ENCODE data around the gene TAAR2. TPM values are rescaled to one million over a fixed set of nuclear protein-coding genes. Genes with fewer than 3 reads are reported as not detected.
"Not testable (repeated sequence)": the region's sequence is repeated elsewhere in the genome, so short reads cannot be mapped to it uniquely, and the experiment has no call there.

TAAR2 gene
- total RNA-seq (2014; rRNA removed; shearing (Covaris generic)): not detected in 2 replicates

DNA sequence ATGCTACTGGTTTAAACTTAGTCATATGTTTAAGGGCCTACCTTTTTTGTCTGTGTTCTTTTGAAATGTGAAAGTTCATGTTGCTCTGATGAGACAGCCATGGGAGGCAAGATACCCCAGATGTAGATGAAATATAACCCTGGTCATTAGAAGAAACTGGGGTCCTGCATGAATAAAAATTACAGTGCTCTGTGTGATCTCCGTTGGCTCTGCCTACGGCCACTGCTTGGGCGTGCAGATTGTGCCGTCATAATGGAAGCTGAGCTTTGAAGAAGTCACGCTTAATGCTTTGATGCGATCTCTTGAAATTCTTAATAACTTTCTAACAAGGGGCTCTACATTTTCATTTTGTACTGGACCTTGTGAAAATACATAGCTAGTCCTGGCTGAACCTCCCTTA, at the start of gene TAAR2:
Gene TAAR2, minus strand, starts transcription at position 101 of the 400 bp plus-strand sequence. Its CDS starts 0 bp downstream, at position 101.
- Histone ChIP-seq H3K36me3 (replicated peaks; ENCODE audit: control insufficient read depth, insufficient read depth, low read length) (no peaks in the 10 kb centered on the region), H3K4me3 (ENCODE audit: insufficient read depth, low read depth, low read length) (no peak within 1 kb of the TSS), H3K27me3 (ENCODE audit: control insufficient read depth, insufficient read depth, low read length) (no peaks in the 10 kb centered on the region)
- no peak for DNase-seq

- H3K4me3 ChIP-seq (ENCODE audit: insufficient read depth, low read depth, low read length): no peak overlapping the region
- DNase-seq: no peak
- no peaks in the 10 kb centered on the region for H3K36me3 ChIP-seq (replicated peaks; ENCODE audit: control insufficient read depth, insufficient read depth, low read length)
- no peaks in the 10 kb centered on the region for H3K27me3 ChIP-seq (ENCODE audit: control insufficient read depth, insufficient read depth, low read length)
These were observed 49.5 kb upstream of the TAAR2 start for GRCh38 chr6:132673376-132674094.

DNA sequence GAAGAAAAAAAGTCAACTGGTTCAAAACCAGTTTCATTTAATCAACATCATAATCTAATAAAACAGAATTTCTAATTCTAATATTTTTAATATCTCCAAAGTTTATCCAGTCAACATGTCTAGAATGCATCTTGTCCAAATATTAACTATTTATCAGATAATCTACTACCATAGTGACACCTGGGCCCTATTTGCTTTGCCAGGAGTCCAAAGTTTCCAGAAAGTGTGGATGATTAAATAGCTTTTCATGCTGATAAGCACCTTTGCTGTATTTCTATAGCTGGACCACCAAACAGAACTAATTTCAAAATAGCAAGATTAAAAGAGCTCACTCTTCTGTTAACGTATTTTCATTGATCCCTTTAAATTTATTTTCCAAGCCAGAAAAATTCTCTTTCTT, 47.2 kb upstream of the TAAR2 start:
- Histone ChIP-seq H3K27me3 (ENCODE audit: control insufficient read depth, insufficient read depth, low read length) (no peaks in the 10 kb centered on the region), H3K36me3 (replicated peaks; ENCODE audit: control insufficient read depth, insufficient read depth, low read length) (no peaks in the 10 kb centered on the region), H3K4me3 (ENCODE audit: insufficient read depth, low read depth, low read length) (no peak overlapping the region)
- no peak for DNase-seq

DNA sequence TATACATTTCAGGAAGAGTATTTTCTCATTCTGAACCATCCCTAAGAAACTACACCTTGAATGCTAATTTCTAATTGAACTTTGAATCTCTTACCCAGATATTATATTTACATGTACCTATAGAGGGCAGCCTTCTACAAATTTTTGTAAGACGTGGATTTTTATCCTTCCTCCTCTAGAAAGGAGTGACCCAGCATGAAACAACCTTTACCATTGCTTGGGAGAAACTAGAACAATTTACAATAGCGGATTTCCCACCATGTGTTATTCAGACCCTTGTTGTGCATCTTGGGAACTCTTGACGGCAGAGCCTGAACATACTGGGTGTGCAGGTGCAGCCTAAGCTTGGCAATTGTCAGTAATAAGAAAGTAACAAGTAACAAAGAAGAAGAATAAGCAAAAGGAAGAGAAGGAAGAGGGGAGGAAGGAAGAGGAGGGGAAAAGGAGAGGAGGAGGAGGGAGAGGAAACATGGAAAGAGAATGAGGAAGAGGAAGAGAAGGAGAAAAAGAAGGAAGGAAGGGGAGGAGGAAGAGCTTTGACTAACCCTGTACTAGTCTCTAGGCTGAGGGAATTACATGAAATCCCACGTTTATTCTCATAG, 45.7 kb upstream of the TAAR2 start:
- peak; percentile 16 for DNase-seq

DNA sequence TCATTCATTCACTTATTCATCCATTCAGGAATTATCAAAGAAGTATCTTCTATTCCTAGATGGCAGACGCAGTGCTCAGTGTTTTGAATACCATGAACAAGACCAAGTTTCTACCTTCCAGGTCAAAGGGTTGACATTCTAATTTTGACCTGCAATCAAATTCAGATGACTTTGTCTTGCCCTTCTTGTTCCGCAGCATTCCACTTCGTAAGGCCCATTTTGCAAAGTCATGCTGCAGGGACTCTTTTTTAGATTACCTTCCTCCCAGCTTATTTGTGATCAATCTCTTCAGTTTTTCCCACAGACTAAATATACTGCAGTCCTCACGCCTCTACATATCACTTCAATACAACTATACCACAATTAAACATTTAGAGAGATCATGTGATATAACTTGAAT, 42.0 kb upstream of the TAAR2 start:
- peak; percentile 6 for DNase-seq
- H3K36me3 ChIP-seq (replicated peaks; ENCODE audit: control insufficient read depth, insufficient read depth, low read length): no peaks in the 10 kb centered on the region
- no peaks in the 10 kb centered on the region for H3K27me3 ChIP-seq (ENCODE audit: control insufficient read depth, insufficient read depth, low read length)
- no peak overlapping the region for H3K4me3 ChIP-seq (ENCODE audit: insufficient read depth, low read depth, low read length)

More for the DNA sequence above, 45.7 kb upstream of the TAAR2 start:
- H3K36me3 ChIP-seq (replicated peaks; ENCODE audit: control insufficient read depth, insufficient read depth, low read length): no peaks in the 10 kb centered on the region
- no peak overlapping the region for H3K4me3 ChIP-seq (ENCODE audit: insufficient read depth, low read depth, low read length)
- H3K27me3 ChIP-seq (ENCODE audit: control insufficient read depth, insufficient read depth, low read length): no peaks in the 10 kb centered on the region

DNA sequence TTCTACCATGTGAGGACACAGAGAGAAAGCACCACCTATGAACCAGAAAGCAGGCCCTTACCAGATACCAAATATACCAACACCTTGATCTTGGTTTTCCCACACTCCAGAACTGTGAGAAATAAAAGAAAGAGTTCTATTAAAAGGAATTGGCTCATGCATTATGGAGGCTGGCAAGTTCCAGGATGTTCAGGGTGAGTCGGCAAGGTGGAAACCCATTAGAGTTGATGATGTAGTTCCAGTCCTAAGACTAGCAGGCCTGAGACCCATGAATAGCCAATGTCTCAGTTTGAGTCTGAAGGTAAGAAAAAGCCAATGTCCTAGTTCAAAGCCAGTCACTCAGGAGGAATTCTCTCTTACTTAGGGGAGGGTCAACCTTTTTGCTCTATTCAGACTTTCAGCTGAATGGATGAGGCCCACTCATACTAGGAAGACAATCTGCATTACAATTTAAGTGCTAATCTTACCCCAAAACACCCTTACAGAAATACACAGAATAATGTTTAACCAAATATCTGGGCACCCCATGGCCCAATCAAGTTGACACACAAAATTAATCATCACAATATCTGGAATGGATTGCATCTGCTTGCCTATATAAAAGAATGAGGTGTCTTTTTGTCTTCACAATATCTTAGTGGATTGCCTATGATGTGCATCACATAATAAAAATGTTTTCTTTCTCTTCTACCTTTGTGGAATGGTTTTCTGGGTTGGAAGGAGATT, 40.4 kb upstream of the TAAR2 start:
- H3K36me3 ChIP-seq (replicated peaks; ENCODE audit: control insufficient read depth, insufficient read depth, low read length): no peaks in the 10 kb centered on the region
- H3K27me3 ChIP-seq (ENCODE audit: control insufficient read depth, insufficient read depth, low read length): no peaks in the 10 kb centered on the region
- DNase-seq: no peak
- no peak overlapping the region for H3K4me3 ChIP-seq (ENCODE audit: insufficient read depth, low read depth, low read length)

DNA sequence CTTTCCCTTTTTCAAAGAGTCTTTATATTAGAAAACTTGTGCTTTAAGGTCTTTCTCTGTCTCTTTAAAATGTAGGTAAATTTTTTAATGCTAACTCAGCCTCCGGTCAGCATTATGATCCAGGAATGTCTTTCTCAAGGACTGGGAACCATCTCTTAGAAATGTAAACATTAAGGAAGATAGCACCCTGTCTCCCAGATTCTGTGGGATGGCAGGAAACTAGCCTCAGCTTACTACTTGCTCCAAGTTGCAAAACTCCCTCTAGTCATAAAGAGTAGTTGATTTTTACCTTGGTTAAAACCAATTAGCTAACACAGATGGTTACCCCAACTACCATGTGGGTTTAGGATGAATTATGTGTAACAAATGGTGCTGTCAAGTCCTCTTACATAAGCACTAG, 39.6 kb upstream of the TAAR2 start:
- DNase-seq: no peak
- H3K4me3 ChIP-seq (ENCODE audit: insufficient read depth, low read depth, low read length): no peak overlapping the region
- H3K36me3 ChIP-seq (replicated peaks; ENCODE audit: control insufficient read depth, insufficient read depth, low read length): no peaks in the 10 kb centered on the region
- H3K27me3 ChIP-seq (ENCODE audit: control insufficient read depth, insufficient read depth, low read length): no peaks in the 10 kb centered on the region

- no peaks in the 10 kb centered on the region for H3K36me3 ChIP-seq (replicated peaks; ENCODE audit: control insufficient read depth, insufficient read depth, low read length)
- no peaks in the 10 kb centered on the region for H3K27me3 ChIP-seq (ENCODE audit: control insufficient read depth, insufficient read depth, low read length)
- no peak overlapping the region for H3K4me3 ChIP-seq (ENCODE audit: insufficient read depth, low read depth, low read length)
- no peak for DNase-seq
These were observed 37.8 kb upstream of the TAAR2 start for GRCh38 chr6:132661906-132662305.

GRCh38 chr6:132659082-132659481, 35.0 kb upstream of the TAAR2 start, which contains the start of gene TAAR1:
Gene TAAR1, minus strand, starts transcription at chr6:132659182. Its CDS starts 13,179 bp downstream, at chr6:132646003.
- Histone ChIP-seq H3K27me3 (ENCODE audit: control insufficient read depth, insufficient read depth, low read length) (no peaks in the 10 kb centered on the region), H3K4me3 (ENCODE audit: insufficient read depth, low read depth, low read length) (no peak within 1 kb of the TSS), H3K36me3 (replicated peaks; ENCODE audit: control insufficient read depth, insufficient read depth, low read length) (no peaks in the 10 kb centered on the region)
- DNase-seq: no peak

- DNase-seq: no peak
- Histone ChIP-seq H3K4me3 (ENCODE audit: insufficient read depth, low read depth, low read length) (no peak overlapping the region), H3K36me3 (replicated peaks; ENCODE audit: control insufficient read depth, insufficient read depth, low read length) (no peaks in the 10 kb centered on the region), H3K27me3 (ENCODE audit: control insufficient read depth, insufficient read depth, low read length) (no peaks in the 10 kb centered on the region)
These were observed 27.0 kb upstream of the TAAR2 start for GRCh38 chr6:132651062-132651461.

GRCh38 chr6:132650429-132650828, 26.4 kb upstream of the TAAR2 start:
- no peak for DNase-seq
- no peak overlapping the region for H3K4me3 ChIP-seq (ENCODE audit: insufficient read depth, low read depth, low read length)

GRCh38 chr6:132648828-132649227, 24.8 kb upstream of the TAAR2 start:
- H3K27me3 ChIP-seq (ENCODE audit: control insufficient read depth, insufficient read depth, low read length): no peaks in the 10 kb centered on the region
- no peak for DNase-seq

More at GRCh38 chr6:132650429-132650828, 26.4 kb upstream of the TAAR2 start:
- no peaks in the 10 kb centered on the region for H3K36me3 ChIP-seq (replicated peaks; ENCODE audit: control insufficient read depth, insufficient read depth, low read length)
- H3K27me3 ChIP-seq (ENCODE audit: control insufficient read depth, insufficient read depth, low read length): no peaks in the 10 kb centered on the region

DNA sequence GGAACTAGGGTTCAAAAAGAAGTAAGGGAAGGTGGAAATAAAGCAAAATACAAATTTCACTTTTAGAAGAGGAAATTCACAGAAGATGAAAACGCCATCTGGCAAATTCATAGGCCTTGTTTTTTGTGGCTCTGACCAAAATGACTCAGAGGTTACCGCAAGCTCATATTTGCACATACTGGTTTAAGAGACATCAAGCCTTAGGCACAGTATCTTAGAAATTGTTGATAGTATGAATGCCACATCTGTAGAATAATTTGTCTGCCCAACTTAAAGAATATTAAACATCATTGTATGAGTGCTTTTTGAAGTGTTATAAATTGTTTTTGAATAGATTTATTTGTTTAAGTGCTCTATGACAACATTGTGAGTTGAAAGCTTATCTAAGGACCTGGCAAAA, 24.3 kb upstream of the TAAR2 start:
- DNase-seq: no peak
- no peaks in the 10 kb centered on the region for H3K36me3 ChIP-seq (replicated peaks; ENCODE audit: control insufficient read depth, insufficient read depth, low read length)
- no peaks in the 10 kb centered on the region for H3K27me3 ChIP-seq (ENCODE audit: control insufficient read depth, insufficient read depth, low read length)
- no peak overlapping the region for H3K4me3 ChIP-seq (ENCODE audit: insufficient read depth, low read depth, low read length)

More at GRCh38 chr6:132648828-132649227, 24.8 kb upstream of the TAAR2 start:
- no peaks in the 10 kb centered on the region for H3K36me3 ChIP-seq (replicated peaks; ENCODE audit: control insufficient read depth, insufficient read depth, low read length)
- H3K4me3 ChIP-seq (ENCODE audit: insufficient read depth, low read depth, low read length): no peak overlapping the region

DNA sequence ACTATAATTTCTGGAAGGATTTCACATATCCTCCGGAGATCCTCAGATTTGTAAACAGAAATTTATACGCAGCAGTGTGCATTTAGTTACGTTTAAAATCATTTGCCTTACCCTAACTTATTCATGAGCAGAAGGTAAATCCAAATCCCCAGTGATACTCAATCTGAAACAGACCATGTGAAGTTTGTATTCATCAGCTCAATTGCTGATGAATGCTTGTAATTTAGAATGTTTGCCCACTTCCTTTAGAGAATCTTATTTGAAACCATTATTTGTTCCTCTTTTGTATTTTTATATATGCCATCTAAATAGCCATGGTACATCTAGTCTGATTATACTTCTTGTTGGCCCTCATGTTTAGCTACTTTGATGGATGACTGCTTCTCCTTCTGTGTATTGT, 19.5 kb upstream of the TAAR2 start:
- Histone ChIP-seq H3K27me3 (ENCODE audit: control insufficient read depth, insufficient read depth, low read length) (no peaks in the 10 kb centered on the region), H3K4me3 (ENCODE audit: insufficient read depth, low read depth, low read length) (no peak overlapping the region), H3K36me3 (replicated peaks; ENCODE audit: control insufficient read depth, insufficient read depth, low read length) (no peaks in the 10 kb centered on the region)
- DNase-seq: no peak

DNA sequence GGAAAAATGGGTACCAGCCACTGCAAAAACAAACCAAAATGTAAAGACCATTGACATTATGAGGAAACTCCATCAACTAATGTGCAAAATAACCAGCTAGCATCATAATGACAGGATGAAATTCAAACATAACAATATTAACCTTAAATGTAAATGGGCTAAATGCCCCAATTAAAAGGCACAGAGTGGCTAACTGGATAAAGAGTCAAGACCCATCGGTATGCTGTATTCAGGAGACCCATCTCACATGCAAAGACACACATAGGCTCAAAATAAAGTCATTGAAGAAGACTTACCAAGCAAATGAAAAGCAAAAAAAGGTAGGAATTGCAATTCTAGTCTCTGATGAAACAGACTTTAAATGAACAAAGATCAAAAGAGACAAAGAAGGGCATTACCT, 13.1 kb upstream of the TAAR2 start:
- H3K4me3 ChIP-seq (ENCODE audit: insufficient read depth, low read depth, low read length); DNase-seq; H3K36me3 ChIP-seq (replicated peaks; ENCODE audit: control insufficient read depth, insufficient read depth, low read length); H3K27me3 ChIP-seq (ENCODE audit: control insufficient read depth, insufficient read depth, low read length): not testable (repeated sequence)

All from H7 (cell line).